Ishikawa (cell line): ENCODE measurements around the gene DTD1.

Source experiments
- CEBPB ChIP-seq: IDR thresholded peaks from 2 replicates; pipeline ENCODE4 v1.6.1; 2012
- CREB1 ChIP-seq: IDR thresholded peaks from 2 replicates; pipeline ENCODE4 v1.6.1; 2012; ENCODE audit warnings: low read depth
- EGR1 ChIP-seq: IDR thresholded peaks from 2 replicates; pipeline ENCODE4 v1.6.1; 2012
- EP300 ChIP-seq: IDR thresholded peaks from 2 replicates; pipeline ENCODE4 v1.6.1; 2012; ENCODE audit warnings: borderline replicate concordance
- FOXM1 ChIP-seq: IDR thresholded peaks from 2 replicates; pipeline ENCODE4 v1.6.1; 2012; ENCODE audit warnings: low read depth, borderline replicate concordance
- NFIC ChIP-seq: IDR thresholded peaks from 2 replicates; pipeline ENCODE4 v1.6.1; 2012
- RAD21 ChIP-seq: IDR thresholded peaks from 2 replicates; pipeline ENCODE4 v1.6.1; 2012; ENCODE audit warnings: low read depth
- TAF1 ChIP-seq: IDR thresholded peaks from 2 replicates; pipeline ENCODE4 v1.6.1; 2012; ENCODE audit warnings: low read depth, mild to moderate bottlenecking
- TCF12 ChIP-seq: IDR thresholded peaks from 2 replicates; pipeline ENCODE4 v1.6.1; 2012; ENCODE audit warnings: low read depth
- TEAD4 ChIP-seq: IDR thresholded peaks from 2 replicates; pipeline ENCODE4 v1.6.1; 2012
- YY1 ChIP-seq: IDR thresholded peaks from 2 replicates; pipeline ENCODE4 v1.6.1; 2012; ENCODE audit warnings: low read depth
- ZBTB7A ChIP-seq: IDR thresholded peaks from 2 replicates; pipeline ENCODE4 v1.6.1; 2012; ENCODE audit warnings: low read depth
- TF ChIP-seq, protein P1 (sequence below): IDR thresholded peaks from 2 replicates; pipeline ENCODE4 v1.6.1; 2012
- TF ChIP-seq, protein P2 (sequence below): IDR thresholded peaks from 2 replicates; pipeline ENCODE4 v1.6.1; 2012
- TF ChIP-seq, protein P3 (sequence below): IDR thresholded peaks from 2 replicates; pipeline ENCODE4 v1.6.1; 2012; ENCODE audit warnings: low read depth, mild to moderate bottlenecking

The DTD1 gene

DNA sequence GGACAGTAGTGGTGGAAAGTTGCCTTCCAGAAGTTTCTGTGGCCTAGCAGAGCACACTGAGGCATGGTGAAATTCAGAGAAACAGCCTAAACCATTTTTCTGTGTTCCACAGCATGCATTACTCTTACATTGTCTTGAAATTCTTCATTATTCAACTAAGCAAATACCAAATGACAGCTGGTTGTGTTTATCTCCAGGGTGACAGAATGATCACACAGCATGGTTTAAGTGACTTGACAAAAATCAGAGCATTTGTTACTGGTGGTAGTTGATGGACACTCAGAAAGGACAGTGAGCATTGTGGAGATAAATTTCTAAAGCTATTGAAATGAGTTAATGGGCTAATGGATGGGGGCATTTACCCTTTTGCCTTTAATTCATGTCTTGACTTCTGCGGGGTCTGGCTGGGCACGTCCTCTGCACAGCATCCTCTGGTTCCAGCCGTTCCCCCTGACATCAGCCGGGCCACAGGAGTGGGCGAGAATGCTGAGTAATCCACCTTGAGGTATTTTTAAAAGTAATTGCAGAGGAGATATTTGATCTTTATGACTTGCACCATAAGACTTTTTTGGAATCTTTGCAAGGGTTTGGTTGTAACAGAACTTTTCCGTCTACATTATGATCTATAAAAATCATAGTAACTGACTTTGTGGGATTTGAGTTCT, 146.8 kb downstream of the DTD1 start:
- no peak for TF ChIP-seq TEAD4
- no peak for TF ChIP-seq NFIC
- TF ChIP-seq RAD21 = no peak
- TF ChIP-seq TAF1 = no peak
- TF ChIP-seq, protein P1, sequence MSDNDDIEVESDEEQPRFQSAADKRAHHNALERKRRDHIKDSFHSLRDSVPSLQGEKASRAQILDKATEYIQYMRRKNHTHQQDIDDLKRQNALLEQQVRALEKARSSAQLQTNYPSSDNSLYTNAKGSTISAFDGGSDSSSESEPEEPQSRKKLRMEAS = no peak
- TF ChIP-seq EP300 = no peak
- TF ChIP-seq CEBPB = no peak
- no peak for TF ChIP-seq ZBTB7A
- TF ChIP-seq, protein P2, sequence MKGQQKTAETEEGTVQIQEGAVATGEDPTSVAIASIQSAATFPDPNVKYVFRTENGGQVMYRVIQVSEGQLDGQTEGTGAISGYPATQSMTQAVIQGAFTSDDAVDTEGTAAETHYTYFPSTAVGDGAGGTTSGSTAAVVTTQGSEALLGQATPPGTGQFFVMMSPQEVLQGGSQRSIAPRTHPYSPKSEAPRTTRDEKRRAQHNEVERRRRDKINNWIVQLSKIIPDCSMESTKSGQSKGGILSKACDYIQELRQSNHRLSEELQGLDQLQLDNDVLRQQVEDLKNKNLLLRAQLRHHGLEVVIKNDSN = no peak
- TF ChIP-seq TCF12 = no peak
- TF ChIP-seq FOXM1 = no peak

DNA sequence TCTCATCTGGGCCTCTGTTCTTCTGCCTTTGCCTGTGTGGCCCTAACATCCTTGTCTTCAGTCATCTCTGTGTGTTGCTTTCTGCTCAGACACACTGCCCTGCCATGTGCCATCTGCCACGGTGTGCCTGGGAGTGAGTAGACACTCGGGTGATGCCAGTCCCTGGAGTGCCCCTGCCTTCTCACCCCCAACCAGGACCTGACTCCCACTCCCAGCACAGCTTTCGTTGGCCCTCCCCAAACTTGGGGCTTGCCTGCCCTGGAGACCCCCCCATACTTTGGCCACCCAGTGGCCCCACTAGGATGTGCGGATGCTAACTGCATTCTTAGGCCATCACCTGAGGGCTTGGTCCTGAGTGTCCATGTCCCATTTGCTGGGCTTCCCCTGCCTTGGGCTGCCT, 149.3 kb downstream of the DTD1 start:
- no peak for TF ChIP-seq NFIC
- no peak for TF ChIP-seq RAD21
- no peak for TF ChIP-seq TEAD4
- no peak for TF ChIP-seq CEBPB
- TF ChIP-seq EP300 = no peak
- no peak for TF ChIP-seq CREB1
- TF ChIP-seq, protein P2 = no peak
- no peak for TF ChIP-seq YY1
- TF ChIP-seq TAF1 = no peak
- TF ChIP-seq EGR1 = no peak
- no peak for TF ChIP-seq TCF12
- TF ChIP-seq, protein P3, sequence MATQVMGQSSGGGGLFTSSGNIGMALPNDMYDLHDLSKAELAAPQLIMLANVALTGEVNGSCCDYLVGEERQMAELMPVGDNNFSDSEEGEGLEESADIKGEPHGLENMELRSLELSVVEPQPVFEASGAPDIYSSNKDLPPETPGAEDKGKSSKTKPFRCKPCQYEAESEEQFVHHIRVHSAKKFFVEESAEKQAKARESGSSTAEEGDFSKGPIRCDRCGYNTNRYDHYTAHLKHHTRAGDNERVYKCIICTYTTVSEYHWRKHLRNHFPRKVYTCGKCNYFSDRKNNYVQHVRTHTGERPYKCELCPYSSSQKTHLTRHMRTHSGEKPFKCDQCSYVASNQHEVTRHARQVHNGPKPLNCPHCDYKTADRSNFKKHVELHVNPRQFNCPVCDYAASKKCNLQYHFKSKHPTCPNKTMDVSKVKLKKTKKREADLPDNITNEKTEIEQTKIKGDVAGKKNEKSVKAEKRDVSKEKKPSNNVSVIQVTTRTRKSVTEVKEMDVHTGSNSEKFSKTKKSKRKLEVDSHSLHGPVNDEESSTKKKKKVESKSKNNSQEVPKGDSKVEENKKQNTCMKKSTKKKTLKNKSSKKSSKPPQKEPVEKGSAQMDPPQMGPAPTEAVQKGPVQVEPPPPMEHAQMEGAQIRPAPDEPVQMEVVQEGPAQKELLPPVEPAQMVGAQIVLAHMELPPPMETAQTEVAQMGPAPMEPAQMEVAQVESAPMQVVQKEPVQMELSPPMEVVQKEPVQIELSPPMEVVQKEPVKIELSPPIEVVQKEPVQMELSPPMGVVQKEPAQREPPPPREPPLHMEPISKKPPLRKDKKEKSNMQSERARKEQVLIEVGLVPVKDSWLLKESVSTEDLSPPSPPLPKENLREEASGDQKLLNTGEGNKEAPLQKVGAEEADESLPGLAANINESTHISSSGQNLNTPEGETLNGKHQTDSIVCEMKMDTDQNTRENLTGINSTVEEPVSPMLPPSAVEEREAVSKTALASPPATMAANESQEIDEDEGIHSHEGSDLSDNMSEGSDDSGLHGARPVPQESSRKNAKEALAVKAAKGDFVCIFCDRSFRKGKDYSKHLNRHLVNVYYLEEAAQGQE = no peak
- TF ChIP-seq, protein P1 = no peak
- TF ChIP-seq ZBTB7A = no peak
- no peak for TF ChIP-seq FOXM1

DNA sequence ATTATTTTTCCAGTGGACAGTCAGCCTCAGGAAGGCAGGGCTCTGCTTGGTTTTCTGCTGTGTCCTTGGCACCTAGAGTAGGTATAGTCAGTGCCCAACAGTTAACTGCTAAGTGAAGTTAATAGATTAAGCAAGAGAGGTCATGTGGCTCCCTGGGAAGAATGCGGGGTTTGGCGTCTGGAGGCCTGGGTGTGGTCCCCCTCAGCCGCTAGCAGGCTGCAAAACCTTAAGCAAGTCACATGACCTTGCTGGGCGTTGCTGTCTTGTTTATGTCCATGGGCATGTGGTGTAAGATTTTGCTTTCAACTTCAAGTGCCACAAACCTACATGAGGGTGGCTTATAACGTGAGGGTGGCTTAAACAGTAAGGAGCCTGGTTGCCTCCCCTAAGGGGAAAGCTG, 150.2 kb downstream of the DTD1 start:
- TF ChIP-seq TAF1 = no peak
- TF ChIP-seq, protein P3 = no peak
- TF ChIP-seq TEAD4 = no peak
- TF ChIP-seq, protein P2 = peak; percentile 30; the same call in 1 of the 2 replicates
- no peak for TF ChIP-seq YY1

DNA sequence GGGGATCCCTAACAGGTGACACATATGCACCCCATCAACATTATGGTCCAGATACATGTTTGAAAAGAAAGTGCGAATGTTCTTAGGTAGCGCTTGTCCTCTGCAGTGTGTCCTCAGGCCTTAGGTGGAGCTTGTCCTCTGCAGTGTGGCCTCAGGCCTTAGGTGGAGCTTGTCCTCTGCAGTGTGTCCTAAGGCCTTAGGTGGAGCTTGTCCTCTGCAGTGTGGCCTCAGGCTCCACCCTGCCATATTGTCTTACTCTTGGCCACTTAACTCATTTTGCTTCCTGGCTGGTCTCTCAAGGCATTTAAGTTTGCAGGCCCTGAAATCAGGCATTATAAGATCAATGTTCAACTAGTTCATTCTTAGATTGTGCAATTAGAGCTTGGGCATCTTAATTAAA, 151.0 kb downstream of the DTD1 start:
- no peak for TF ChIP-seq CREB1
- no peak for TF ChIP-seq ZBTB7A
- no peak for TF ChIP-seq TAF1
- no peak for TF ChIP-seq NFIC
- TF ChIP-seq TCF12 = no peak
- TF ChIP-seq EGR1 = no peak
- no peak for TF ChIP-seq YY1
- TF ChIP-seq, protein P3 = no peak
- TF ChIP-seq, protein P2 = no peak
- no peak for TF ChIP-seq RAD21
- TF ChIP-seq, protein P1 = no peak
- no peak for TF ChIP-seq TEAD4
- TF ChIP-seq EP300 = no peak
- no peak for TF ChIP-seq CEBPB
